Measurements from ENCODE around the gene PRKAR1B.

Gene PRKAR1B

GRCh38 chr7:515628-516027, 211.5 kb downstream of the PRKAR1B start:
- H3K27me3 Mint-ChIP-seq, result peaks cover 36% of the 10 kb centered on the region
- peaks cover 26% of the 10 kb centered on the region for H3K4me1 Mint-ChIP-seq
- no peak overlapping the region for H3K4me3 Mint-ChIP-seq
- H3K9me3 Mint-ChIP-seq, result no peaks in the 10 kb centered on the region
- no peak for DNase-seq
- no peak for ATAC-seq
- no peak overlapping the region for H3K27ac Mint-ChIP-seq

DNA sequence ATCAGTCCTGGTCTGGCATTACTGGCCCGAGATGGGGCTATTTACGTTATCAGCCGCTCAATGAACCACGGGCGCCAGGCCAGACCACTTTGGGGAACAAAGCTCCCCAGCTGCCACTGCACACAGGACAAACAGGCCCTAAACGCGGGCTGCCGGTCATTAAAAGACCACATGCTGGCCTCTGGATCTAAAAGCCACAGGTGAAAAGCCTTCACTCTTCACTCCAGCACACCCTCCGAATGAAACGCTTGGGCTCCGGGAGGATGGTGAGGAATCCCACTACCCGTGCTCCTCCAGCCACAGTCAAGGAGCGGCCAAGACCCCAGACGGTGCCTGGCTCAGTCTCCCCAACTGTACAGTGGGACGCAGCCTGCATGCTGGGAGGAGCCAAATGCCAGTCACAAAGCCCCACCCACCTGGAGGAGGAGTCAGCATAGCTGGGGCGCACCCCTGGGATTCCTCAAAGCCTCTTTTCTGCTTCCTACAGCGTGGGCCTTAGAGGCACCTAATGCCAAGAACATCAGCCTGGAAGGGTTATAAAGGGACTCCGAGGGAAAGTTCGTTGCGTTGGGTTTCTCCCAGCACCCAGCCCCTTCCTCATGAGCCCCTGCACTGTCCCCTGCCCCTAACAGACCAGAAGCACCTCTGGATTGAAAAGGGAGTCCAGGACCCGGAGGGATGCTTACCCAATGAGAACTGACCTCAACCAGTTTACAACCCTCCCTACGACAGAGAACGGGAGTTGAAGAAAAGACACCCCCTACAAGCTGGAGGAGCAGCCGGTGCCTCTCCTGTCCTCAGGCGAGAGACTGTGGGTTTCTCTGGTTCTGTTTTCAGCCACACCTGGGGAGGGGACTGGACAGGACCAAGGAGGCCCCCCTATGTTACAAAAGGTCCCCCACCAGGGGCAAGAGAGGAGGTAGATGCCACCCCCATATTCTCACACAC, 212.2 kb downstream of the PRKAR1B start:
- DNase-seq, result no peak

GRCh38 chr7:514242-514641, 212.8 kb downstream of the PRKAR1B start:
- DNase-seq, result no peak
- Mint-ChIP-seq H3K9me3 (no peaks in the 10 kb centered on the region), H3K27me3 (peaks cover 34% of the 10 kb centered on the region), H3K27ac (no peak overlapping the region), H3K4me1 (peaks cover 25% of the 10 kb centered on the region), H3K4me3 (no peak overlapping the region)
- ATAC-seq, result no peak

More for the DNA sequence above, 212.2 kb downstream of the PRKAR1B start:
- peaks cover 34% of the 10 kb centered on the region for H3K27me3 Mint-ChIP-seq
- H3K4me1 Mint-ChIP-seq, result peaks cover 25% of the 10 kb centered on the region
- no peak overlapping the region for H3K4me3 Mint-ChIP-seq
- H3K9me3 Mint-ChIP-seq, result no peaks in the 10 kb centered on the region
- ATAC-seq, result no peak
- H3K27ac Mint-ChIP-seq, result no peak overlapping the region

DNA sequence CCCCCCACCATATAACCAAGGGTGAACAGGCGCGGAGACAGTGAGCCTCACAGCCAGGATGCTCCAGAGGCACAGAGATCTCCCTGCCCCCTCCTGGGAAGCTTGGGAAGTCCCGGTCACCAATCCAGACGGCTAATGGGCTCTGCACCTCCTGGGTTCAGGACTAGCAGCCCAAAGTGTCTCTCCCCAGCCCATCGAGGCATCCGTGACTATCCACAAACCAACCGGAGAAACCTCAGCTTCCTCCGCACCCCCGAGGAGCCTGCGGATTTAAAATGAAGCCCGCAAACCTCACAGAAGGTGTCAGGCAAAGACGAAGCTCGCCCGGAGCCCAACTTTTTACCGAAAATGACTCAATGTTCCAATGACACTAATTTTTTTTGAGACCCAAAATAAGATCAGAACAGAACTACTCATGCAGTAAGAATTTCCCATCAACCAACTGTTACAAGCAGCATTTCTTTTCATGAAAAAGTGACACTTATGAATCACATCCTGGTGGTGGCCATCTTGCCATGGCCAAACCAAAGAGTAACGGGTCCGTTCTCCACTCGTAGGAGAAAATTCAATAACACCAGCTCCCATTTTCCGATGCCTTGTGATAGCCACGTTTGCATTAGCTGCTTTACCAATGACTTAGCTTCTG, 213.4 kb downstream of the PRKAR1B start:
- DNase-seq (no peak), ATAC-seq (no peak)
- H3K27ac Mint-ChIP-seq, result peak overlapping the region in 1 of 2 donors; percentile 48
- H3K27me3 Mint-ChIP-seq, result peaks cover 31% of the 10 kb centered on the region
- no peaks in the 10 kb centered on the region for H3K9me3 Mint-ChIP-seq
- H3K4me3 Mint-ChIP-seq, result no peak overlapping the region
- H3K4me1 Mint-ChIP-seq, result peaks cover 25% of the 10 kb centered on the region

GRCh38 chr7:512541-513311, 214.4 kb downstream of the PRKAR1B start:
- Mint-ChIP-seq H3K4me1 (peaks cover 21% of the 10 kb centered on the region), H3K4me3 (no peak overlapping the region), H3K27ac (no peak overlapping the region), H3K9me3 (no peaks in the 10 kb centered on the region), H3K27me3 (peaks cover 21% of the 10 kb centered on the region)
- DNase-seq (no peak), ATAC-seq (peak; percentile 6)

DNA sequence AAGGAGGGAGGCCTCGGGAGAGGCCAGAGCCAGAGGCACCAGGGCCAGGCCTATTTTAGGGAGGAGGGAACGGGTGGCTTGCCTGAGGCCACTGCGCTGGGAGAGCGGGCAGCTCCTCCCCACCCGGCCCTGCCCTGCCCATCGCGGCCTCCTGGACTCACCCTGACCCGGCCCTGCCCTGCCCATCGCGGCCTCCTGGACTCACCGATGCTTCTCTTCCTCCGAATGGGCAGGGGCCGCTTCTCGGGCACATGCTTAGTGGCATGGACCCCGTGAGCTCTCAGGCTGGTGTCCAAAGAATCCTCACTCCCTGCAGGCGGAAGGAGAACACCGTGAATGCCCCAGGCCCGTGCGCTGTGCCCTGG, 215.0 kb downstream of the PRKAR1B start:
- H3K27ac Mint-ChIP-seq, result no peak overlapping the region
- H3K4me3 Mint-ChIP-seq, result no peak overlapping the region
- DNase-seq (no peak), ATAC-seq (no peak)
- peaks cover 18% of the 10 kb centered on the region for H3K4me1 Mint-ChIP-seq
- H3K27me3 Mint-ChIP-seq, result peaks cover 19% of the 10 kb centered on the region
- no peaks in the 10 kb centered on the region for H3K9me3 Mint-ChIP-seq

DNA sequence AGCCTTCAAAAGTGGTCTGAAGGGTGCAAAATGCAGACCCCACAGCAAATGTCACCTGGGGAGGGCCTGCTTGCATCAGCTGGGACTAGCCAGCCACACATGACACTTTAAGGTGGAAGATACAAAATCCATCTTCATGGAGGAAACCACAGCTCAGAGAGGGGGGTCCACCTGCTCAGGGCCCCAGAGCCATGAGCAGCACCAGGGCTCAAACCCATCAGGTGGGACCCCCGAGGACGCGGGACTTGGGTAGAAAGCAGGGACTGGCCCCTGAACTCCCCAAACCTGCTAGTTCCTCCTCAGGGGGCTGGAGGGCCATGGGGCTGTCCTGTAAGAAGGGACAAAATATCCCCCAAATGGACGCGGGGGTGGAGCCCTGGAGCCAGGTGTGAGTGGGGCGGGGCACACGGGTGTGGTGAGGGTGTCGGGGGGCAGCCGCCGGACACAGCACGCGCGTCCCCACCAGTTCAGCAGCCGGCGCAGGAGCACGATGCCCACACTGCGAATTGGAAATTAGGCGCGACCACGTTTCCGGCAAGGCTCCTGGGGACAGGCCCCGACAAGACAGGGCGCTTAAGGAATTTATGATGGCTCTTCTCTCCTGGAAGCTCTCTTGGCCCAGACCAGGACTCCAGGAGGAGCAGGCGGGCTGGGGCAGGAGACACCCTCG, 215.5 kb downstream of the PRKAR1B start:
- Mint-ChIP-seq H3K4me3 (no peak overlapping the region), H3K9me3 (no peaks in the 10 kb centered on the region), H3K27ac (no peak overlapping the region), H3K4me1 (peaks cover 18% of the 10 kb centered on the region), H3K27me3 (peaks cover 18% of the 10 kb centered on the region)
- DNase-seq (no peak), ATAC-seq (no peak)

DNA sequence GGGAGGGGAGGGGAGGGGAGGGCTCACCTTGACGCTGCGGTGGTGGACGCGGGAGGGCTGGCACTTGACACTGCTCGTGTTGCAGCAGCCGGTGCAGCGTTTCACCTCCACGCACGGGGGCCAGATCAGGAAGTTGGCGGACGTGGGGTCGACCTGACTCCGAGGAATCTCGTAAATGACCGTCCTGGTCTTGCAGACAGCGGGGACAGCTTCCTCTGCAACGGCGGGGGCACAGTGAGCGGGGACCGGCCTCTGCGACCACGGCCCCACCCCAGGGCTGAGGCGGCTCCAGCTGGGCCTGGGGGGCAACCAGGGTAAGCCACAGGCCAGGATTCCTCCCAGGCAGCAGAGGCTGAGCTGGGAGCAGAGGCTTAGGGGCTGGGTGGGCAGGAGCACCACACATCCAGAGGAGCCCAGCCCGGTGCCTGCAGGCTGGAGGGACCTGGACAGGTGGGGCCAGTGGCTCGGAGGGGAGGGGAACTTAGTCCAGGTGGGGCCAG, 216.2 kb downstream of the PRKAR1B start:
- Mint-ChIP-seq H3K27ac (no peak overlapping the region), H3K4me1 (peaks cover 18% of the 10 kb centered on the region), H3K27me3 (peaks cover 10% of the 10 kb centered on the region), H3K4me3 (no peak overlapping the region), H3K9me3 (no peaks in the 10 kb centered on the region)
- no peak for DNase-seq
- peak; percentile 22 for ATAC-seq

- Mint-ChIP-seq H3K27me3 (peaks cover 3% of the 10 kb centered on the region), H3K4me1 (peaks cover 13% of the 10 kb centered on the region), H3K4me3 (no peak overlapping the region), H3K27ac (no peak overlapping the region), H3K9me3 (no peaks in the 10 kb centered on the region)
- ATAC-seq (peak; percentile 42), DNase-seq (no peak)
Measured at GRCh38 chr7:510131-510481, 217.0 kb downstream of the PRKAR1B start.

GRCh38 chr7:509426-510130, 217.5 kb downstream of the PRKAR1B start:
- no peaks in the 10 kb centered on the region for H3K9me3 Mint-ChIP-seq
- ATAC-seq (no peak), DNase-seq (no peak)
- no peak overlapping the region for H3K27ac Mint-ChIP-seq
- H3K27me3 Mint-ChIP-seq, result no peaks in the 10 kb centered on the region
- no peak overlapping the region for H3K4me3 Mint-ChIP-seq
- H3K4me1 Mint-ChIP-seq, result peaks cover 9% of the 10 kb centered on the region

DNA sequence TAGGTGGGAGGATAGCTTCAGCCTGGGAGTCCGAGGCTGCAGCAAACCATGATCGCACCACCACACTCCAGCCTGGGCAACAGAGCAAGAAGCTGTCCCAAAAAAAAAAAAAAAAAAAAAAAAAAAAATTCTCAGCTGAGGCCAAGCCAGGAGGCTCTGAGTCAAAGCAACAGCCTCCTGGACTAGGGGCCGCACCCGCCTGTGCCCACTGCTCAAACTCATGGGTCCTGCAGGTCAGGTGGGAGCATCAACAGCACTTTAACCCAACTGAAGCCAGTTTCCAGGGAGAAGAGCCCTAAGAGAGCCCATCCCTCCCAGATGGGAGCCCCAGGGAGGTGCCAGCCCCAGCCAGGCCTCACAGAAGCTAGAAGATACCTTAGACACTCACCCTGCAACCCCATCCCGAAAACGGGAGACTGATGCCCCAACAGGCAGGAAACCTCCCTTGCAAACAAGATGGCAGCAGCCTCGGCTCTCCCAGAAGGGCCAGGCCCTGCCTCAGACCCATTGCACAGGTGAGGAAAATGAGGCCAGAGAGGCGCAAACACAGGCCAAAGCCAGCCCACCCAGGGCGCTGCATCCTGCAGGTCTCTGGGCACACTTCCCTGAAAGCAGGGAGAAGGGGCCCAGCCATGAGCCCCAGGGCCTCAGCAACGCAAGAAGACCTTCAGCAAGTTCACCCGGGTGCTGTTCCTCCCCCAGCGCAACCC, 218.5 kb downstream of the PRKAR1B start:
- Mint-ChIP-seq H3K4me1 (peaks cover 2% of the 10 kb centered on the region), H3K9me3 (no peaks in the 10 kb centered on the region), H3K27me3 (no peaks in the 10 kb centered on the region), H3K4me3 (no peak overlapping the region), H3K27ac (peak overlapping the region in 1 of 2 donors; percentile 42)
- ATAC-seq (no peak), DNase-seq (no peak)

- Mint-ChIP-seq H3K4me3 (no peak overlapping the region), H3K9me3 (no peaks in the 10 kb centered on the region), H3K27me3 (no peaks in the 10 kb centered on the region), H3K4me1 (no peaks in the 10 kb centered on the region), H3K27ac (no peak overlapping the region)
- DNase-seq (no peak), ATAC-seq (no peak)
Measured at GRCh38 chr7:507623-508300, 219.3 kb downstream of the PRKAR1B start.

DNA sequence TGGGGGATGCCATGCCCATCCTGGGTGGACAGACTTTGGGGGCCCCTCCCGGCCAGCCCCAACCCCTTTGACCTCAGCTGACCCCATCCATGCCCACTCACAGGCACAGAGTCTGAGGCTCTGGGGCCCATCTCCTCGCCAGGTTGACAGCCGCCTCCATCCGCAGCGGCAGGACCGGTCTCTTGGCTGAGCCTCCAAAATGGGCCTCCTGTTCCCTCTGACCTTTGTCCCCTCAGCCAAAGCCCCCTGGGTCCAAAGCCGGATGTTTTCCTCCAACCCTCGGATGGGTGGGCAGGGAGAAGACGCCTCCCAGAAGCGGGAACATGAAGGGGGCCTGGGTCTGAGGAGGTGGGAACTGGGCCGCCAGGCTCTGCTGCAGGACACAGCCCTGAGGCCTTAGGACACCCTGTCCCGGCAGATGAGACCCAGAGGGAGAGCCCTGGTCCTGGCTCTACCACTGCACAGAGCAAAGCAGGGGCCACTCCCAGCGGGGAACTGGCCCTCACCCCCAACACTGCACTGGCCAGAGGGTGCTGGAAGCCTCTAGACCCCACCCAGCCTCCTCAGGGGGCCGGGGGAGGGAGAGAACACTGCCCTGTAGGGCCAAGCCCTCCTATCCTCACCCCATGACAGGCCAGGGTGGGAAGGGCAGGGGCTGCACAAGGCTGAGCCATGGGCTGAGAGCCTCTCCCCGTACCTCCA, 220.0 kb downstream of the PRKAR1B start:
- Mint-ChIP-seq H3K4me3 (no peak overlapping the region), H3K27ac (no peak overlapping the region), H3K9me3 (no peaks in the 10 kb centered on the region), H3K27me3 (no peaks in the 10 kb centered on the region), H3K4me1 (no peaks in the 10 kb centered on the region)
- DNase-seq, result no peak
- ATAC-seq, result no peak

All from stimulated activated naive CD8-positive, alpha-beta T cell treated with anti-CD3 and anti-CD28 coated beads, Interleukin-15, amount 100 ng/mL, for 72 hours (primary cell).